Kidney epithelial cell (primary cell): Measurements from ENCODE around the gene CRHR1. TPM values are rescaled to one million over a fixed set of nuclear protein-coding genes. Genes with fewer than 3 reads are reported as not detected.

Experiments used
- DNase-seq: peaks from one replicate; pipeline ENCODE4 v3.0.0-alpha.2; 2010; ENCODE audit warnings: low read depth
- H3K27me3 ChIP-seq: 2 replicates; pipeline ENCODE4 v1.6.0; 2011; ENCODE audit warnings: low read length; ENCODE audit not compliant: control insufficient read depth, insufficient read depth
- H3K36me3 ChIP-seq: 2 replicates; pipeline ENCODE4 v1.5.1; 2011; ENCODE audit warnings: low read length; ENCODE audit not compliant: control insufficient read depth, insufficient read depth
- H3K4me3 ChIP-seq: 2 replicates; pipeline ENCODE4 v1.5.1; 2011; ENCODE audit warnings: low read depth, mild to moderate bottlenecking, control low read depth, low read length
- total RNA-seq: library from RNA; depleted of rRNA; stranded (reverse); fragments of >200 nt; gene quantifications from 2 replicates; pipeline ENCODE4 v1.2.3, GENCODE V29; 2015
- TF ChIP-seq, protein P1 (sequence below): IDR thresholded peaks from 2 replicates; pipeline ENCODE4 v1.5.1; 2011; ENCODE audit warnings: mild to moderate bottlenecking, moderate library complexity, low read length, control low read depth, inconsistent platforms; ENCODE audit not compliant: insufficient read depth, poor library complexity, severe bottlenecking

Gene CRHR1
- total RNA-seq, 1 donor from 2014 or later = not detected

- H3K4me3 ChIP-seq = no peak overlapping the region
- peaks cover 17% of the 10 kb centered on the region for H3K27me3 ChIP-seq
- H3K36me3 ChIP-seq = no peaks in the 10 kb centered on the region
- no peak for DNase-seq
- TF ChIP-seq, protein P1, sequence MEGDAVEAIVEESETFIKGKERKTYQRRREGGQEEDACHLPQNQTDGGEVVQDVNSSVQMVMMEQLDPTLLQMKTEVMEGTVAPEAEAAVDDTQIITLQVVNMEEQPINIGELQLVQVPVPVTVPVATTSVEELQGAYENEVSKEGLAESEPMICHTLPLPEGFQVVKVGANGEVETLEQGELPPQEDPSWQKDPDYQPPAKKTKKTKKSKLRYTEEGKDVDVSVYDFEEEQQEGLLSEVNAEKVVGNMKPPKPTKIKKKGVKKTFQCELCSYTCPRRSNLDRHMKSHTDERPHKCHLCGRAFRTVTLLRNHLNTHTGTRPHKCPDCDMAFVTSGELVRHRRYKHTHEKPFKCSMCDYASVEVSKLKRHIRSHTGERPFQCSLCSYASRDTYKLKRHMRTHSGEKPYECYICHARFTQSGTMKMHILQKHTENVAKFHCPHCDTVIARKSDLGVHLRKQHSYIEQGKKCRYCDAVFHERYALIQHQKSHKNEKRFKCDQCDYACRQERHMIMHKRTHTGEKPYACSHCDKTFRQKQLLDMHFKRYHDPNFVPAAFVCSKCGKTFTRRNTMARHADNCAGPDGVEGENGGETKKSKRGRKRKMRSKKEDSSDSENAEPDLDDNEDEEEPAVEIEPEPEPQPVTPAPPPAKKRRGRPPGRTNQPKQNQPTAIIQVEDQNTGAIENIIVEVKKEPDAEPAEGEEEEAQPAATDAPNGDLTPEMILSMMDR = no peak
These were observed 20.9 kb upstream of the CRHR1 start for GRCh38 chr17:45763182-45763581.

DNA sequence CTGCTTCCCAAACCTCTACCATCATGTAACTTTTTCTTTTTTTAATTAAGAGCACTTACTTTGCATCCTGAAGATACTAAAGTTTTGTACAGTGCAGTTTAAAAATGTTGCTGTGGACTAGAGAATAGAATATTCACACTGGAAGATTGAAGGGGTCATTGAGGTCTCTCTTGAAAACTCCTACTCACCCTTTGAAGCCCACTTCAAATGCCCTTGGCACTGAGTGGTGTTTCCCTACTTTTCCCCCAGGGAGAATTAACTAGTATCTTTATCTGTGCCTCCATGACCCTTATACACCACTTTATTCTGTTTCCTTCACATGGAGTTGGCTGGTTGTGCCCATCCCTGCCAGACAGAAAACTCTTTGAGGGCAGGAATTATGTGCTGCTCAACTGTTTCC is 19.6 kb upstream of the CRHR1 start:
- no peak overlapping the region for H3K4me3 ChIP-seq
- TF ChIP-seq, protein P1 = no peak
- no peaks in the 10 kb centered on the region for H3K36me3 ChIP-seq
- H3K27me3 ChIP-seq = peaks cover 22% of the 10 kb centered on the region
- DNase-seq = no peak

DNA sequence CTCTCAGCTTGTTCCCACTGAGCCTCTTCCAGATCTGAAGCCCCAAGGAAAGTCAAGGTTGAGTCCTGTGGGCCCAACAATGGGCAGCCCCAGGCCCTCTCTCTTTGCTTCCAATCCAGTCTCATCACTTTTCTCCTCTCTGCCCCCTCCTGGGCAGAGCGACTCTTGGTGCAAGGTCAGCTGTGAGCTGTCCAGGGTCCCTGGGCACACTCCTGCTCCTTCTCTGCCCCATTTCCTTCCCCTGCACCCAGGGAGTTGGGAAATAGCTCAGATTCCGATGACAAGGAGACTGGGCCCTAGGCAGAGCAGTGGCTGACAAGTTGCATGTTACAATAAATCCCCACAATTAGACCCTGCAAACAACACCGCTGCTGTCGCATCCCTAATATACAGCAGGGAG is 16.1 kb upstream of the CRHR1 start:
- TF ChIP-seq, protein P1 = peak; percentile 20
- peaks cover 26% of the 10 kb centered on the region for H3K27me3 ChIP-seq
- no peaks in the 10 kb centered on the region for H3K36me3 ChIP-seq
- no peak overlapping the region for H3K4me3 ChIP-seq
- DNase-seq = no peak

- no peak overlapping the region for H3K4me3 ChIP-seq
- TF ChIP-seq, protein P1 = no peak
- H3K27me3 ChIP-seq = peaks cover 20% of the 10 kb centered on the region
- no peaks in the 10 kb centered on the region for H3K36me3 ChIP-seq
- no peak for DNase-seq
These were observed 13.4 kb upstream of the CRHR1 start for GRCh38 chr17:45770632-45771270.

- no peaks in the 10 kb centered on the region for H3K36me3 ChIP-seq
- H3K4me3 ChIP-seq = no peak overlapping the region
- DNase-seq = no peak
- H3K27me3 ChIP-seq = peaks cover 20% of the 10 kb centered on the region
- TF ChIP-seq, protein P1 = no peak
These were observed 12.7 kb upstream of the CRHR1 start for GRCh38 chr17:45771271-45771959.
